ENCODE data around the gene EPYC. TPM values are rescaled to one million over a fixed set of nuclear protein-coding genes. Genes with fewer than 3 reads are reported as not detected.
A peak's percentile ranks its signal among the peaks of the same experiment; 100 is the strongest.

EPYC gene
- total and polyA plus RNA-seq, 4 experiments from 2014 or later, result not detected

DNA sequence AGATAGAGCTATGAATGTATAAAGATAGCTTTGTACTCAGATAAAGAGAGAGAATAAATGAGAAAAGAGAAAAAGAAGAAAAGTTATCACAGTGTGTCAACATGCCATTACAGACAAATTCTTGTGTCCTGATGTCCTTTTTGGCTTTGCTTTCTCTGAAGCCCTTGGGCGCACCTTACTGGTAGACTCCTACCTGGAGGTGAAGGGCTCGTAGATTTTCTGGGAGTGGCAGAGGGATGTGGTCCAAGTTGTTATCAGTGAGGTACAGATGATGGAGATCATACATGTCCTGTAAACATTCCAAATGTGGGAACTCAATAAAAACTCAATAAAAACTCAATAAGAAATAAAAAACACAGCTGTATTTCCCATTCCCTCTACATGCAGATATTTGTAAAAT is 34.9 kb downstream of the EPYC start:
- Histone ChIP-seq H3K27ac (ENCODE audit: low read depth, low read length) (no peak overlapping the region), H3K4me1 (ENCODE audit: insufficient read depth, low read length) (no peaks in the 10 kb centered on the region), H3K9me3 (ENCODE audit: control insufficient read depth in 1 of 2, low read length in 2 of 2) (no peaks in the 10 kb centered on the region), H3K36me3 (ENCODE audit: insufficient read depth, low read length) (no peaks in the 10 kb centered on the region), H3K4me3 (ENCODE audit: low read length in 2 of 2) (no peak overlapping the region), H3K27me3 (ENCODE audit: insufficient read depth, low read length) (no peaks in the 10 kb centered on the region)
- H3K9me3 Mint-ChIP-seq, result no peaks in the 10 kb centered on the region
- no peaks in the 10 kb centered on the region for H3K4me1 Mint-ChIP-seq
- no peak overlapping the region for H3K27ac Mint-ChIP-seq
- H3K27me3 Mint-ChIP-seq, result peaks cover 2 to 3% of the 10 kb centered on the region in 2 donors
- no peaks in the 10 kb centered on the region for H3K36me3 Mint-ChIP-seq
- DNase-seq, result no peak
- intact Hi-C loops (cut with micrococcal nuclease), result loop anchor here (10.0 kb wide), 1 partner anchor 385 kb away; no protein-coding TSS in a partner anchor
- no peak overlapping the region for H3K4me3 Mint-ChIP-seq
- ChIA-PET CTCF (ENCODE audit: partially characterized antibody) (no interaction called here), POLR2A (ENCODE audit: partially characterized antibody) (no interaction called here)

DNA sequence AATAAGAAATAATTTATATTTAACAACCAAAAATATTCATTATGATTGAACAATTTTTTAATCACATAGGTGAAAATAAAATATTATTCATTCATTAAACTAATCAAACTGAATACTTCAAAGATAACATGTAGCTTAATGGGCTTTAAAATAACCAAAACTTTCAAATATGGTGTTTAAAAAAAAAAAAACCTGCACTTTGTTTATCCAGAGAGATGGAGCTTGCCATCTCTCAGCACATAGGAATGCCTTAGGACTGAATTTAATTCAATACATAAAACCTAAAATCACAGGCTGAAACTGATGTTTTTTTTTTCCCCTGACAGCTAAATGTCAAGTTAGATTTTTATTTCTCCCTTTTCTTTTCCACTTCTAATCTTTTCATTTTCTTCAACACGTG is 35.4 kb downstream of the EPYC start:
- Histone ChIP-seq H3K4me3 (ENCODE audit: low read length in 2 of 2) (no peak overlapping the region), H3K9me3 (ENCODE audit: control insufficient read depth in 1 of 2, low read length in 2 of 2) (no peaks in the 10 kb centered on the region), H3K27me3 (ENCODE audit: insufficient read depth, low read length) (no peaks in the 10 kb centered on the region), H3K27ac (ENCODE audit: low read depth, low read length) (no peak overlapping the region), H3K4me1 (ENCODE audit: insufficient read depth, low read length) (no peaks in the 10 kb centered on the region), H3K36me3 (ENCODE audit: insufficient read depth, low read length) (no peaks in the 10 kb centered on the region)
- Mint-ChIP-seq H3K27me3 (peaks cover 2 to 3% of the 10 kb centered on the region in 2 donors), H3K27ac (no peak overlapping the region), H3K4me1 (no peaks in the 10 kb centered on the region), H3K36me3 (no peaks in the 10 kb centered on the region), H3K4me3 (no peak overlapping the region), H3K9me3 (no peaks in the 10 kb centered on the region)
- ChIA-PET CTCF (ENCODE audit: partially characterized antibody) (interaction anchor here (1.1 kb wide), 1 partner anchor 10 kb away, joined by 4 read pairs; no protein-coding TSS in a partner anchor), POLR2A (ENCODE audit: partially characterized antibody) (no interaction called here)
- DNase-seq, result no peak
- intact Hi-C loops (cut with micrococcal nuclease), result no loop called here

DNA sequence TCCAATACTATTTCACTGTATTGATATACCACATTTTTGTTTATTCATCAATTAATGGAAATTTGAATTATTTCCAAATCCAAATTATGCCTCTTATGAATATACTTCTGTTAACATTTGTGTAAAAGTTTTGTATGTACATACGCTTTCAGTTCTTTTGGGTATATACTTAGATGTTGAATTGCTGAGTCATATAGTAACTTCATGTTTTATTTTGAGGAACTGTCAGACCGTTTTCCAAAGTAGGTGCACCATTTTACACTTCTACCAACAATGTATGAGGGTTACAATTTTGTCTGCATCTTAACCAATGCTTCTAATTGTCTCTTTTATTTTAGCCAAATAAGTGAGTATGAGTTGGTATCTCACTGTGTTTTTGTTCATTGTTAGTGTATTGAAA is 39.6 kb downstream of the EPYC start:
- H3K36me3 ChIP-seq (ENCODE audit: insufficient read depth, low read length), result no peaks in the 10 kb centered on the region
- H3K4me1 Mint-ChIP-seq, result no peaks in the 10 kb centered on the region
- no peaks in the 10 kb centered on the region for H3K36me3 Mint-ChIP-seq
- intact Hi-C loops (cut with micrococcal nuclease), result no loop called here
- H3K27ac ChIP-seq (ENCODE audit: low read depth, low read length), result no peak overlapping the region
- no peaks in the 10 kb centered on the region for H3K9me3 ChIP-seq (ENCODE audit: control insufficient read depth in 1 of 2, low read length in 2 of 2)
- H3K9me3 Mint-ChIP-seq, result no peaks in the 10 kb centered on the region
- DNase-seq, result no peak
- no peak overlapping the region for H3K4me3 Mint-ChIP-seq
- no peaks in the 10 kb centered on the region for H3K27me3 ChIP-seq (ENCODE audit: insufficient read depth, low read length)
- no peak overlapping the region for H3K27ac Mint-ChIP-seq
- POLR2A ChIA-PET (ENCODE audit: partially characterized antibody), result no interaction called here
- CTCF ChIA-PET (ENCODE audit: partially characterized antibody), result no interaction called here
- no peaks in the 10 kb centered on the region for H3K4me1 ChIP-seq (ENCODE audit: insufficient read depth, low read length)
- no peak overlapping the region for H3K4me3 ChIP-seq (ENCODE audit: low read length in 2 of 2)
- H3K27me3 Mint-ChIP-seq, result peaks cover 2% of the 10 kb centered on the region in 2 donors

DNA sequence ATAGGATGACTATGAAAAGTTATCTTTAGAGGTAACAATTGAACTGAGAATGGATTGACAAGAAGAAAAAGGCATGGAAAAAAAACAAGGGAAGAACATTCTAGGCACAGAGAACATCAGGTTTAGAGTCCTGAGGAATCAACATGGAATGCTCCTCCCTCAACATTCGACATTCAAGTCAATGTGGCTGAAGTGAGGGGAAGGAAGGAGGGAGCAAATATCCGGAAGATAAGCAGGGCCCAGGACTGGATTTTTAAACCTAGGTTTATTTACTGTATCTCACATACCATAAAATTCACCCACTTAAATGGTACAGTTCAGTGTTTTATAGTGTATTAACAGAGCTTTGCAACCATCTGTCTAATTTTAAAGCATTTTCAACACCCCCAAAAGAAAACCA is 40.2 kb downstream of the EPYC start:
- H3K4me3 Mint-ChIP-seq, result no peak overlapping the region

DNA sequence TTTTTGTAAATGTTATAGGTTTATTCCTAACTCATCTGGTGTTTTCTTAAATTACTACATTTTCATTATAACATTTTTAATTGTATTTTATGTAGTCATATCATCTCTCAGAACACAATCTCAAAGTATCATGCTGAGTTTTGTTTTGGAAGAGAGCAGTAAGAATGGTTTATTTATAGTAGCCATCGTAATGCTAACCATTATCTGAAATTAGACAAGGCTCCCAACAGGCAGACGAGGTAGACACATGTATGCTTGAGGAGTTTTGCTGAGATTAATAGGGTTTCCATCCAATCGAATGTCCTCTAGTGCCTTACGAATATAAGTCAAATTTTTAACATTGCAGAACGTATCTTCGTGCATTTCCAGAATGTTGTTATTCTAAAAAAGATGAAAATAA is 40.8 kb downstream of the EPYC start:
- intact Hi-C loops (cut with micrococcal nuclease), result no loop called here
- no peak overlapping the region for H3K27ac Mint-ChIP-seq
- H3K27me3 Mint-ChIP-seq, result peaks cover 2% of the 10 kb centered on the region in 2 donors
- H3K4me3 Mint-ChIP-seq, result no peak overlapping the region
- H3K4me1 Mint-ChIP-seq, result no peaks in the 10 kb centered on the region
- CTCF ChIA-PET (ENCODE audit: partially characterized antibody), result no interaction called here
- POLR2A ChIA-PET (ENCODE audit: partially characterized antibody), result no interaction called here
- H3K36me3 Mint-ChIP-seq, result no peaks in the 10 kb centered on the region
- H3K4me3 ChIP-seq (ENCODE audit: low read length in 2 of 2), result no peak overlapping the region
- H3K27me3 ChIP-seq (ENCODE audit: insufficient read depth, low read length), result no peaks in the 10 kb centered on the region
- H3K9me3 ChIP-seq (ENCODE audit: control insufficient read depth in 1 of 2, low read length in 2 of 2), result no peaks in the 10 kb centered on the region
- H3K36me3 ChIP-seq (ENCODE audit: insufficient read depth, low read length), result no peaks in the 10 kb centered on the region
- H3K9me3 Mint-ChIP-seq, result no peaks in the 10 kb centered on the region
- no peak for DNase-seq
- no peak overlapping the region for H3K27ac ChIP-seq (ENCODE audit: low read depth, low read length)
- H3K4me1 ChIP-seq (ENCODE audit: insufficient read depth, low read length), result no peaks in the 10 kb centered on the region

More for the DNA sequence above, 40.2 kb downstream of the EPYC start:
- no peaks in the 10 kb centered on the region for H3K9me3 Mint-ChIP-seq
- Histone ChIP-seq H3K9me3 (ENCODE audit: control insufficient read depth in 1 of 2, low read length in 2 of 2) (no peaks in the 10 kb centered on the region), H3K4me1 (ENCODE audit: insufficient read depth, low read length) (no peaks in the 10 kb centered on the region), H3K4me3 (ENCODE audit: low read length in 2 of 2) (no peak overlapping the region), H3K36me3 (ENCODE audit: insufficient read depth, low read length) (no peaks in the 10 kb centered on the region), H3K27ac (ENCODE audit: low read depth, low read length) (no peak overlapping the region), H3K27me3 (ENCODE audit: insufficient read depth, low read length) (no peaks in the 10 kb centered on the region)
- ChIA-PET CTCF (ENCODE audit: partially characterized antibody) (no interaction called here), POLR2A (ENCODE audit: partially characterized antibody) (no interaction called here)
- H3K36me3 Mint-ChIP-seq, result no peaks in the 10 kb centered on the region
- no peak for DNase-seq
- no peak overlapping the region for H3K27ac Mint-ChIP-seq
- intact Hi-C loops (cut with micrococcal nuclease), result no loop called here
- no peaks in the 10 kb centered on the region for H3K4me1 Mint-ChIP-seq
- H3K27me3 Mint-ChIP-seq, result peaks cover 2% of the 10 kb centered on the region in 2 donors

DNA sequence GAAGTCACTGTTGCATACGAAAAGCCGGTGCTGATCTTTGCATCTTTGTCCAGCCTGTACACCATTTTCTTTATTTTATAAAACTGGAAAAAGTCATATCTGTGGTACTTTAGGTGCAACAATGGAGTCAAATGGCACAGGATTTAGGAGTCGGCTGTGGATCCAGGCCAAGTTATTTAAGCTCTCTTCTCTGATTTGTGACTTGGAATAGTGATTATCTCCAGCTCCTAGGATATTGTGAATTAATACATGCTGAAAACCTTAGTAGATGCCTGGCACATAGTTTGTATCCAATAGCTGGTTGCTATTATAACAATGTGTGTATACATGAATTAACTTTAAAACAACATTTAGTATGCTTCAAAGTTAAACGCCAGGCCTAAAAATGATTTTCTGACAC is 43.6 kb downstream of the EPYC start:
- no peak overlapping the region for H3K27ac ChIP-seq (ENCODE audit: low read depth, low read length)
- no peaks in the 10 kb centered on the region for H3K4me1 Mint-ChIP-seq
- no peaks in the 10 kb centered on the region for H3K4me1 ChIP-seq (ENCODE audit: insufficient read depth, low read length)
- no peaks in the 10 kb centered on the region for H3K36me3 Mint-ChIP-seq
- ChIA-PET CTCF (ENCODE audit: partially characterized antibody) (interaction anchor here (0.7 to 1.3 kb wide), 2 partner anchors 18 to 20 kb away, joined by 3 to 4 read pairs; no protein-coding TSS in a partner anchor), POLR2A (ENCODE audit: partially characterized antibody) (no interaction called here)
- no peak for DNase-seq
- H3K9me3 ChIP-seq (ENCODE audit: control insufficient read depth in 1 of 2, low read length in 2 of 2), result no peaks in the 10 kb centered on the region
- no peaks in the 10 kb centered on the region for H3K27me3 ChIP-seq (ENCODE audit: insufficient read depth, low read length)
- no peak overlapping the region for H3K4me3 Mint-ChIP-seq
- no peaks in the 10 kb centered on the region for H3K36me3 ChIP-seq (ENCODE audit: insufficient read depth, low read length)
- intact Hi-C loops (cut with micrococcal nuclease), result no loop called here
- no peak overlapping the region for H3K4me3 ChIP-seq (ENCODE audit: low read length in 2 of 2)
- H3K27ac Mint-ChIP-seq, result no peak overlapping the region
- no peaks in the 10 kb centered on the region for H3K9me3 Mint-ChIP-seq
- no peaks in the 10 kb centered on the region for H3K27me3 Mint-ChIP-seq

DNA sequence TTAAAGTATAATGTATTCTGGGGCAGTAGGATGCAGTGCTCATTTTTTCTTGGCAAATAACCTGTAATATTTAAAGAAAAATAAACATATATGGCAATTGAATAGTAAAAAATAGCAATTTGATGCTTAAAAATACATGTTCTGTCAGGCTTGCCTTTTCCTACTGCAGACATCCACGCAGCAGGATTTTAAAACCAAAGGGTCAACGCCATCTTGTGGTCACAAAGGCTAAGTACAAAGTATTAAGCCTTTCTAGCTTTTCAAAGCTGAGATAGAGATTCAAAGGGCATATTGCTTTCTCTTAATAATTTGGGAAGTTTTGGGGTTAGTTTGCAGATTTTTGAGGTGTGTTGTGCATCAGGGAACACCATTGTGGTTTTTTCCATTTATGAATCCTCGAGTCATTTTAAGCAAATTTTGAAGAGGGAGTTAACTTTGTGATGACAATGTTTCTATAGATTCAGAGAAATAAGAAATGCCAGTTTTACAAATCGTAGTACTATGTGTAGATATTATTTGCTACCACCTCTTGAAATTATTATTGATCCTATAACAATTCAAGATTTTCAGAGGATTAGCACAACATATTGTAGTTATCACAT is 45.1 kb downstream of the EPYC start:
- H3K27ac Mint-ChIP-seq, result no peak overlapping the region
- intact Hi-C loops (cut with micrococcal nuclease), result loop anchor here (1.0 to 5.0 kb wide), 3 partner anchors 1416 to 1942 kb away; no protein-coding TSS in a partner anchor
- POLR2A ChIA-PET (ENCODE audit: partially characterized antibody), result no interaction called here

More for the DNA sequence above, 45.1 kb downstream of the EPYC start:
- H3K27me3 Mint-ChIP-seq, result no peaks in the 10 kb centered on the region
- no peaks in the 10 kb centered on the region for H3K4me1 ChIP-seq (ENCODE audit: insufficient read depth, low read length)
- H3K4me3 Mint-ChIP-seq, result no peak overlapping the region
- no peak overlapping the region for H3K4me3 ChIP-seq (ENCODE audit: low read length in 2 of 2)
- DNase-seq, result peak in 4 of 5 donors; percentile 22 to 30 (median 28)
- H3K9me3 Mint-ChIP-seq, result no peaks in the 10 kb centered on the region
- H3K9me3 ChIP-seq (ENCODE audit: control insufficient read depth in 1 of 2, low read length in 2 of 2), result no peaks in the 10 kb centered on the region
- H3K36me3 Mint-ChIP-seq, result no peaks in the 10 kb centered on the region
- H3K4me1 Mint-ChIP-seq, result no peaks in the 10 kb centered on the region
- no peaks in the 10 kb centered on the region for H3K27me3 ChIP-seq (ENCODE audit: insufficient read depth, low read length)
- H3K27ac ChIP-seq (ENCODE audit: low read depth, low read length), result no peak overlapping the region
- H3K36me3 ChIP-seq (ENCODE audit: insufficient read depth, low read length), result no peaks in the 10 kb centered on the region
- CTCF ChIA-PET (ENCODE audit: partially characterized antibody), result interaction anchor here (0.8 to 2.8 kb wide), 4 partner anchors 9 to 1942 kb away, joined by 3 to 13 read pairs (median 4); no protein-coding TSS in a partner anchor

Measured in CD4-positive, alpha-beta memory T cell (primary cell).